Fibroblast of skin of left quadriceps (primary cell): ENCODE results near the gene ZNF488.
"Not testable (repeated sequence)": the region's sequence is repeated elsewhere in the genome, so short reads cannot be mapped to it uniquely, and the experiment has no call there.

Experiments
- DNase-seq, 2 experiments: peaks; one replicate each; pipeline ENCODE4 v3.0.0-alpha.2; 2013; ENCODE audit warnings: low read depth in 2 of 2

ZNF488 gene, protein sequence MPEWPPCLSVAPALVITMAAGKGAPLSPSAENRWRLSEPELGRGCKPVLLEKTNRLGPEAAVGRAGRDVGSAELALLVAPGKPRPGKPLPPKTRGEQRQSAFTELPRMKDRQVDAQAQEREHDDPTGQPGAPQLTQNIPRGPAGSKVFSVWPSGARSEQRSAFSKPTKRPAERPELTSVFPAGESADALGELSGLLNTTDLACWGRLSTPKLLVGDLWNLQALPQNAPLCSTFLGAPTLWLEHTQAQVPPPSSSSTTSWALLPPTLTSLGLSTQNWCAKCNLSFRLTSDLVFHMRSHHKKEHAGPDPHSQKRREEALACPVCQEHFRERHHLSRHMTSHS

DNA sequence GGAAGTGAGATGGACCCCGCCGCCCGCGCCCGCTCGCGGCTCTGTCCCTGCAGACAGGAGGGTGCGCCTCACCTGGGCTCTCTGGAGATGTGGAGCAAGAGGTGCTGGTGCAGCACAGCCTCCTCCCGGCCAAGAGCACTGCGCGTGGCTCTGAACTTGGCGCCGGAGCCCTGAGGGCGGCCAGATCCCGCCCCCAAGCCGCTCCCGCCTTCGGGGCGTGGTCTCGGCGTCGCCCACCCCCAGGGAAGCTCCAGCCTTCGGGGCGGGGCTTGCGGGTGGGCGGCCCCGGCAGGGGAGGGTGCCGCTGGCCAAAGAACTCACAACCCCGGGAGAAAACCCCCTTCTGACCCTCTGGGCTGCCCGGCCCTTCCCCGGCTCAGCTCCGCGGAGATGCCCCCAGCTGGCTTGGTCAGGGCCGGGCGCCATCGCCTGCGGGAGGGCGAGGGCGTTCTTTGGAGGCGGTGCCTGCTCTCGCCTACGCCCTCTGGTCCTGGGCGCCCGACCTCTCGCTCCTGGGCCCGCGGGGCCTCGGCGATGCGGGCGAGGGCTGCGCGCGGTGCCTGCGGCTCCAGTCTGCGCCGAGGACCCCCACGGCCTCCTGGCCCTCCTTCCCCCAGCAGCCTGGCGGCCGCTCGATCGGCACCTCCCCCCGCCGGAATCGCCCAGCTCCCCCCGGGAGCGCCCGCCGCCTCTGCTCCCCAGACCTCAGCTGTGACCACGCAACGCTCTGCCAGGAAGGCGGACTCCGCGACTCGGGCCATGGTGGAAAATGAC, at the start of gene ZNF488:
TSS of gene ZNF488 (minus strand) at position 146 of the 774 bp plus-strand sequence. CDS start 15,464 bp downstream, outside the sequence.
- peak in 1 of 2 experiments; percentile 40 for DNase-seq

DNA sequence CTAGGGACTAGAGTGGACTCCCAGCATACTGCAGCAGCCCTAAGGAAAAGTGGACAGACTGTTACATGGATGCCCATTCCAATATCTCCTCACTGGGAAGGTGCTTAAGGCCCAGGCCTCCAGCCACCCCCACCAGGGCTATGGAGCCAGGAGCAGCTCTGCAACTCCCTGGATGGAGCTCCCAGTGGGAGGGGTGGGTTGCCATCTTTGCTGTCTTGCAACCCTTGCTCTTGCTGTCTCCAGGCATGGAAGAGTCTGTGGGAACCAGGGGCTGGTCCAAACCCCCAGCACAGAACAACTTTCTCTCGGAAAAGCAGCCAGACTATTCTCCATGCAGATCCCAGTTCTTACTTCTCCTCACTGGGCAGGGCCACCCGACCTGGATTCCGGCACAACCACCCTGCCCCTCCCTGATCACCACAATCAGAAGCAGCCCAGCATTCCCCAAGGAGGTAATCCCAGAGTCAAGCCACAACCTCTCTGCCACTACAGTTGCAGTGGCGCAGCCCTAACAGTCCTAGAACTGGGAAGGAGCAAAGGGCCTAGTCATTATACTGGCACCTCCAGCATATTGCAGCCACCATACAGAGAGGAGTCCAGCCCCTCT, 41.8 kb upstream of the ZNF488 start:
- DNase-seq = no peak

DNA sequence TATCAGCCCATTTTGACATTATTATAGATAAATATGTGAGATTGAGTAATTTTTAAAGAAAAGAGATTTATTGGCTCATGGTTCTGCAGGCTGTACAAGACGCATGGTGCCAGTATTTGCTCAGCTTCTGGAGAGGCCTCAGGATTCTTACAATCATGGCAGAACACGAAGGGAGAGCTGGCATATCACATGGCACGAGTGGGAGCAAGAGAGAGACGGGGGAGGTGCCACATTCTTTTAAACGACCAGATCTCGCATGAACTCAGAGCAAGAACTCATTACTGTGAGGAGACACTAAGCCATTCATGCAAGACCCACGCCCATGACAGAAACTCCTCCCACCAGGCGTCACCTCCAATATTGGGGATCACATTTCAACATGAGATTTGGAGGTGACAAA, 40.1 kb upstream of the ZNF488 start:
- no peak for DNase-seq

DNA sequence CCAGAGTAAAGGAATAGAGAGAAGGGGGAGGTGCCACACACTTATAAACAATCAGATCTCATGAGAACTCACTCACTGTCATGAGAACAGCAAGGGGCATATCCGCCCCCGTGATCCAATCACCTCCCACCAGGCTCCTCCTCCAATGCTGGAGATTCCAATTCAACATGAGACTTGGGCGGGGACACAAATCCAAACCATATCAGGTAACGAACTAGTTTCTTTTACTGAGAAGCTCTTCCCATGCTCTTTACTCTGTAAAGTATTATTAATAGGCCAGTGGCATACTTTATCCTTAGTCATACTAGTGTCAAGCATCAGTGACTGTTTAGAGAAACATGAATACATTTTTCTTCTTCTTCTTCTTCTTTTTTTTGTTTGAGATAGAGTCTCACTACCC, 39.4 kb upstream of the ZNF488 start:
- DNase-seq = no peak

DNA sequence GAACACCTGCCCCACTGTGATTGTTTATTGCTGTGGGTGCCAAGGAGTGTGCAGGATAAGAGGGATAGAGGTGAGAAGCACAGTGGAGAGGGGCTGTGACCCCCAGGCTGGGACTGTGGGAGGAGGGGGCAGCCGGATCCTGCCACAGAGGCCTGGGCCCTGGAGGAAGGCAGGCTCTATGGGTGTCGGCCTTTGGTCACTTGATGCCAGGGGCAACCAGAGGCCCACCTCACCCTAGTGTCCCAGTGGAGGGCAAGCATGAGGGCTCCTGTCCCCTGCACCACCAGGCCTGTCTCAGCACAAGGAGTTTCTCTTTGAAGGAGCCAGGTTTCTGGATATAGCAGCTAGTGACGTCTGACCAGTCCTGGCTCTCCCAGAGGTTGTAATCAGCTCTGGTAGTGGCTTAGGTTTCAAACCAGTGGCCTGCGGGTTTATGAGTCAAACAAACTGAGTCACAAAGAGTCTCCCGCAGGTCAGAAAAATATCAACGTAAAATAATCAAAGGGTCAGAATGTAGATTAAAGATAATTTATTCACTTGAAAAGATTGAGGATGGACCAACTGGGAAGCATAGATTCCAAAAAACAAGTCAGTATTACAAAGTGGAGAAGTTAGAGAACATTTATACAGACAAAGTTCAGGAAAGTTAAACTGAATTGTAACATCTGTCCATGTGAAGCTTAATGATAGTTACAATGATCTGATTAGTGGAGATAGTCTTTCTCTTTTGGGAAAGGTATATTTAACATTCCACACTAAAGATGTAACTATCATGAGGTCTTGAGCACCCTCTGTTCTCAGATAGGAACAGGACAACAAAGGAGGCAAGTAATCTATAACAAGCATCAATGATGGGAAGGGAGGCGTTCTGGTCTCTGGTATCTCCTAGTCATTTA, 37.2 kb upstream of the ZNF488 start:
- no peak for DNase-seq

DNA sequence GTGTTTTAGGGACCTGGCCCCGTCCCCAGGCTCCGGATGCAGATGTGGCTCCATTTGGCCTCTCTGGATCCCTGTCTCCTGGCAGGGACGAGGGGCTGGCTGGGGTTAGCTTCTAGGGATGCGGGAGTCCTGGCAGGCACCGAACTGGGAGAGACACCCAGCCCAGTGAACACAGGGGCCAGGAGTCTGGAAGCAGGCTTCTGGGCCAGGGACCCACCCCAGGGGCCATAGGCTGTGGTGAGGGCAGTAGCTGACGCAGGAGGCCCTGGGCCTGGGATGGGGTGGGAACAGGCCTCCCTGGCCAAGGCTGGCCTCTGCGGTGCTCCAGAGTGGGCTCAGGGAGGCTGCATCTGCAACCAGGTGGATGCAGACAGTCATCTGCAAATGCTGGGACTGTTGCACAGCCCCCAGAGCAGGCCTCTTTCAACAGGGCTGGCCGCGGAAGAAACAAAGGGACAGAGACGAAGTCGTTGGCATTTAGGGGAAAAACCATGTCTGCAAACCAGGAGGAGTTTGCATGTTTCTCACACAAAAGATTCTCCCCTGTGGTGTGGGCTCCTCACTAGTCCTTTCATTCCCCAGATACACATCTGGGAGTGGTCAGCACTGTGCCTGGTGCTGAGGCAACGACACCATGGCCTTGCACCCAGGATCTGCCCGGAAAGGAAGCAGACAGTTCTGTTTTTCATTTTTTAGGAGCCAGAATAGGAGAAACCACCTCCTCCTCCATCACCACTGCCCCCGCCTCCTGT, 36.4 kb upstream of the ZNF488 start:
- no peak for DNase-seq

DNA sequence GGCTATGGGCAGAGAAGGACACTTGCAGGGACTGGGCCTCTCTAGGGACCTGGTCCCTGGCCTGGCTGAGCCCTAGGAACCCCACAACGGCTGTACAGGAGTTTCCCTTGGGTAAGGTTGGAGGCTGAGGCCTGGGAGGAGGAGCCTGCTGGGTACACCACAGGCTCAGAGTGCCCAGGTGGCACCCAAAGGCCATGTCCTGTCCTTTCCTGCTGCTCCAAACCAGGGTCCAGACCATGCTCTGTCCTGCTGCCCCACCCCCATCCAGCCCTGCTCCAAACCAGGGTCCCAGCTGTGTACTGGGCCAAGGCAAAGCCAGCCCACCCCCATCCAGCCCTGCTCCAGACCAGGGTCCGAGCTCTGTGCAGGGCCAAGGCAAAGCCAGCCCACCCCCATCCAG, 35.3 kb upstream of the ZNF488 start:
- DNase-seq = no peak

DNA sequence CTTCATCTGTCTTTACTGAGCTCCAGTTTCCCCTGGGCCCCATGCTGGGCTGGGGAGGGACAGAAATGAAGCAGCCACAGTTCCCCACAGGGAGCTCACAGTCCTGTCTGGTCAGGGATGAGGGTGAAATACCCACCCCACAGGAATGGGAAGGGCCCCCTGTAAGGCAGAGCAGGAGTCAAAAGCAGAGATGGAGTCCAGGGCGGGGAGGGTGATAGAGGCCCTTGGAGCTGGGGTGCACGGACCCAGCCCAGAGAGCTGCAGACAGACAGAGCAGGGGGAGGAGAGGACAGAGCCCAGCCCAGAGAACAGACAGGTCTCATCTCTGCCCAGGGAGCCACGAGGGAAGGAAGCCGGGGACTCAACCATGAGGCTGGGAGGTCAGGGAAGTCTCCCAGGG, 34.9 kb upstream of the ZNF488 start:
- DNase-seq = no peak

DNA sequence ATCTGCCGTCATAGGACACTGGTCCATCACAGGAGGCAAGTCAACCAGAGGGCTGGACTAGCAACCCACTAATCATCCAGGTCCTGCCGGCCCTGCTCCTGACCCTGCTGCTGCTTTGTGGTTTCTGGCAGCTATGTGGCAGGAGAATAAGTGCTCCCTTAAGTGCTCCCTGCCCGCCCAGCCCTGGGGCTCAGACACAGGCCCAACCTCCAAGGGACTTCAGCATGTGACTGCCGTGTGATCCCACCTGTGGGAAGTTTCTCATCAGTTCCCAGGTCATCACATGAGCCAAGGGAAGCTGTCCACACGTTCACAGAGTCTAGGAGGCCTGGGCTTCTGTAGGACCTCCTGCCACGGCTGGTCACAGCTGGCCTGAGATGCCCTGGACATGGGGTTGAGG, 34.2 kb upstream of the ZNF488 start:
- no peak for DNase-seq

DNA sequence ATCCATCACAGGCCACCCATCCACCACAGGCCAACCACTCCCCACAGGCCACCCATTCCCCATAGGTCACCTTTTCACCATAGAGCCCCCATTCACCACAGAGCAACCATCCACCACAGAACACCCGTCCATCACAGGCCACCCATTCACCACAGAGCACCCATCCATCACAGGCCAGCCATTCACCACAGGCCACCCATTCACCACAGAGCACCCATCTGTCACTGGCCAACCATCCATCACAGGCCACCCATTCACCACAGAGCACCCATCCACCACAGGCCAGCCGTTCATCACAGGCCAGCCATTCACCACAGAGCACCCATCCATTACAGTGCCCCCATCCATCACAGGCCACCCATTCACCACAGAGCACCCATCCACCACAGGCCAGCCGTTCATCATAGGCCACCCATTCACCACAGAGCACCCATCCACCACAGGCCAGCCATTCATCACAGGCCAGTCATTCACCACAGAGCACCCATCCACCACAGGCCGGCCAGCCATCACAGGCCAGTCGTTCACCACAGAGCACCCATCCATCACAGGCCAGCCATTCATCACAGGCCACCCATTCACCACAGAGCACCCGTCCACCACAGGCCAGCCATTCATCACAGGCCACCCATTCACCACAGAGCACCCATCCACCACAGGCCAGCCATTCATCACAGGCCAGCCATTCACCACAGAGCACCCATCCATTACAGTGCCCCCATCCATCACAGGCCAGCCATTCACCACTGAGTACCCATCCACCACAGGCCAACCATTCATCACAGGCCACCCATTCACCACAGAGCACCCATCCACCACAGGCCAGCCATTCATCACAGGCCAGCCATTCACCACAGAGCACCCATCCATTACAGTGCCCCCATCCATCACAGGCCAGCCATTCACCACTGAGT, 32.5 kb upstream of the ZNF488 start:
- not testable (repeated sequence) for DNase-seq

DNA sequence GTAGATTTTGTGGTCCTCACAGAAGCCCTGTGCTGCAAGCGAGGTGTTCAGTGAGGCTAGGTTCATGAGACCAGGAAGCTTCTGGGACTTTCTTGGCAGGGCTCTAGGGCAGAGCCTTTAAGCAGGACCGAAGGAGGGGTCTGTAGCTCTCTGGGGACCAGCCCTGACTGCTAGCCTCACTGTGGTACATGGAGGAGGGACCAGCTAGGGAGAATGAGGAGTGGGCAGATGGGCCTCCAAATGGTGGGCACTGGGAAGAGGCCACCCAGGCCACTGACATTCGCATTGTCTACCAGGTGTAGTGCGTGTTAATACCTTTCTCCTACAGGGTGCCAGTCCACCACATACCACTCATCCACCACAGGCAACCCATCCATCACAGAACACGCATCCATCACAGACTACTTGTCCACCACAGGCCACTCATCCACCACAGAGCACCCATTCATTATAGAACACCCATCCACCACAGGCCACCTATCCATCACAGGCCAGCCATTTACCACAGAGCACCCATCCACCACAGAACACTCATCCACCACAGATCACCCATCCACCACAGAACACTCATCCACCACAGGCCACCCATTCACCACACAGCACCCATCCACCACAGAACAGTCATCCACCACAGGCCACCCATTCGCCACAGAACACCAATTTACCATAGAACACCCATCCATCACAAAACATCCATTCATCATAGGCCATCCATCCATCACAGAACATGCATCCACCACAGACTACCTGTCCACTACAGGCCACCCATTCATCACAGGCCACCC, 31.6 kb upstream of the ZNF488 start:
- no peak for DNase-seq

DNA sequence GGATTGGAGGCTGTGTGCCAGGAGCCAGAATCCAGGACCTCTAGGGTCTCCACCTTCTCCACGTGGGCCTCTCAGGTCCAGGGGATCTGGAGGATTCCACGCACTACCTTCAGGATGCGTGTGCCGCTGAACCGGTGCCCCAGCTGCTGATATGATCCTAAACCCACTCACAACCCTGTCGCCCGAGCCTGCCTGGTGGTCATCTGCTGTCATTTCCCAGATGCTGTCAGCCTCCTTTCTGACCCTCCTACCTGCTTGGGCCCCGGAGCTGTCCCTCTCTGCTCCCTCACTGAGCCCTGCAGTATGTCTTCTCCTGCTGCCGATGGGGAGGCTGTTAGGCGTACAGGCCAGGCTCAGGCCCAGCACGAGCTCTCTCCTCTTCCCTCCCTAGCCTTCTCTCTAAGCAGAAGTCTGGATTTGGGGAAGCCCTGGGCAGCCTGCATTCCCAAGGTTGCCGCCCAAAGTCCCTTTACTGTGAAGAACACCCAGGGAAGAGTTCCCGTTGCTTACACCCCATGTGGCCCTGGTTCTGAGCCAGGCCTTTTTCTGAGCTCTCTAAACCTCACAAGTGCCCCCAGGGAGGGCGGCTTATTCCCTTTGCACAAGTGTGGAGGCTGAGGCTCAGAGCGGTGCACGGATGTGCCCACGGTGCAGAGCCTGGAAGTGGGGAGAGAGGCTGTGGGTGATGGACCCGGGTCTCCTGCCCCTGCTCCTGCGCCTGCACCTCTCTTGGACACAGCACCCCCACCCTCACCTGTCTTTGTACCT, 30.8 kb upstream of the ZNF488 start:
- no peak for DNase-seq

DNA sequence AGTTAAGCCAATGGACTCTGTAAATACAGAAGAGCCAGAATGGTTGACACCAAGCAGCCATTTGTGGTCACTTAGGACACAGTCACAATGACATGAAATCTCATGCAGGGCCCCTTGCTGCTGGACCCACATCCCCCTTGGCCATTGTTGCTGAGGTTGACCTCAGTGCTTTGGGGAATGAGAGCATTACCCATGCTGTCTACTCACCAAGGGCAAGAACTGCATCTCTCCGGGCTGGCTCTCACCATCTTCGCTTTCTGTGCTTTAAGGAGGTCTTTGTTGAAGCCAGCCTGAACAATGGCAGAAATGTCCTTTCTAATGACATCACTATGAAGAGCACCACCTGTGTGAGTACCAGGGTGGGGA, 30.1 kb upstream of the ZNF488 start:
- DNase-seq = no peak

DNA sequence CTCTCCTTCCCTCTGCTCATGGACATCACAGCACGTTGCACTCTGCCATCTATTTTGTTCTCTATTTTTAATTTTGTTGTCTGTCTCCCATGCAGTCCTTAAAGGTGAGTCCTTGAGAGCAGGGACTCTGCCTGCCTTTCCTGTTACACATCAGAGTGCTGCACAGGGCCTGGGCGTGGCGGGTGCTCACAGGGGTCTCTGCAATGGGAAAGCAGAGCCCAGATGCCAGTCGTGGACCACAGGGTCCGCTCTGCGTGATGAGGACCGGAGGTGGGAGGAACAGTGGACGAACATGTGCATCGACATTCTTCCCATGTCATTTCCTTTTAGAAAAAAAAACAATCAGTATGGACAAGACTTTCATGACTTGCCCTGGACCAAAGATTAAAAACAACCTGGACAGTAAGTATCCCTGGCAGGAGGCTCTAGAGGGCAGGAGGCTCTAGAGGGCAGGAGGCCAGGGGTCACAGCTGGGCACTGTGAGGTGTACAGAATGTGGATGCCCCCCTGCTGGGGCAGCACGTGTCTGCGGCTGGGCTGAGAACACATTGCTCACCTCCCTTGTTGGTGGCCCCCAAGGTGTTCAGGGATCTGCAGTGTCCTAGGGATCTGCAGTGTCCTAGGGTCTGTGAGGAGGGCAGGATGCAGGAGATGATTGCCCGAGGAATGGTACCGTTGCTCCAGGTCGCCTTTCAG, 29.6 kb upstream of the ZNF488 start:
- DNase-seq = no peak

DNA sequence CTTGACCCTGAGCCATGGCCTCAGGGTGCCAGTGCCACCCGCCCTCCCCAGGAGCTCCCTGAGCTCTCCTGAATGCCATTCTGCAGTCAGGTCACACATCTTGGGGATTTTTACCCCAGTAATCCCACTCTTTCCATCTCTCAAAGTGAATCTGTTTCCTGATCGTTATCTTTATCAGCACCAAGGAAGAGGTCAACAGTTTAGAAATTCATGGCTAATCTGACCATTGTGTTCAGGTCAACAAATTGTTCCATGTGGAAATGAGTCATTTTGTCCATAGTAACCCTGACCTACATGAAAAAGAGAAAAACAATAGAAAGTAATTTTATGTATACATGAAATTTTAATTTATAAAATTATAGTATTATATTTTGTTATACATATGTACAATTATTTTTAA, 28.8 kb upstream of the ZNF488 start:
- DNase-seq = no peak

DNA sequence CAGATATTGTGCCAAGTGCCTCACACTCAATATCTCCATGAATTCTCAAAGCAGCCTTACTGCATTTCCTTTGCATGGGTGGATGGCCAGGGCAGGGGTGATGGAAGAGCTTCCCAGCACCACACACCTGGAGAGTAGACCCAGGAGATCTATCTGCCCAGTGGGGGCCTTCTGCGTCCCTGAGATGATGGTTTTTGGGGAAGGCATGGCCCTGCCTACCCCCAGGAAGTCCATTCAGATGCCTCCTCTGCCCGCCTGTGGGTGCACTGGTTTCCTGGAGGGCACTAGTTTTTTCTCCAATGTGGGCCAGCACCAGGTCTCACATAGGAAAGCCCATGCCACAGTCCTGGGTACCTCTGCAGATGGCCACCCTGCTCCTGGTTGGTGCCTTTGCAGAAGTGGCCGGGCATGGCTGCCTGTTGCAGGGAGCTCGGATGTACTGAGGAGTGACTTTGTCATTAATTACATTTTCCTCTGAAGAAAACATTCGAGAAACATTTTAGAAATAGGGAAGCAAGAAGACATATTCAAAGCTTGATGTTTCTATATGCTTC, 28.2 kb upstream of the ZNF488 start:
- no peak for DNase-seq

DNA sequence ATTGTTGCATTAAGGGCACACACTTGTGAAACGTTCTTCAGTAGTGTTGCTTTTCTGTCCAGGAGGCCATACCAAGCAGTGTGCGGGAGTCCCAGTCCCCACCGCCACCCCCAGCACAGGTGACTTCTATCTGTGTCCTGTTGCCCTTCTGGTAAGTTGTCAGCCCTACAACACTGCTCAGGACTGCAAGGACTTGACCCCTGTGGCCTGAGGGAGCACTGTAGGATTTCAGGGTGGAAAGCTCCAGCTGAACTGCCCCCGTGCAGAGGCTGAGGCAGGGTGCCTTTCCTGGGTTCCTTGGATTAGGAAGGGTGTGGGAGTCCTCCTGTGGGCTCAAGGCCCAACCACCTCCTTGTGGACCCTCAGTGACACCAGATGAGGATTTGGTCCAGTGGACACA, 26.8 kb upstream of the ZNF488 start:
- DNase-seq = no peak

DNA sequence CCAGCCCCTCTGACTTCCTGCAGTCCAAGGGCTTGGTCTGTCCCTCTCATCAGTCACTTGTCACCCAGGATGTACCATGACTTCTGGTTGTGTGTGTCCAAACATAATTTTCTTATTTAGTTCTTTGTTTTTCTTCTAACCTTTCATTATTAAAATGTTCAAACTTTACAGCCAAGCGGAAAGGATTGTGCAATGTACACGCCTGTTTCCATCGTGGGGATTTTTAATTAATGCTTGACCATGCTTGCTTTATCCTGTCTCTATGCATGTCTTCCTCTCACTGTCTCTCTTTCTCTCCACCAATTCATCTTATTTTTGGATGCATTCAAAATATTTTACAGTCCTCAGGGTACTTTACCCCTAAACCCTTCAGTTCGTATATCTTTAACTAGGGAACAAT, 26.2 kb upstream of the ZNF488 start:
- no peak for DNase-seq
